ENCODE results near the gene FN3K. TPM values are rescaled to one million over a fixed set of nuclear protein-coding genes. Genes with fewer than 3 reads are reported as not detected.
A peak's percentile ranks its signal among the peaks of the same experiment; 100 is the strongest.

Gene FN3K
- total RNA-seq, 2 donors from 2014 or later, result 46.9 to 69.5 TPM

DNA sequence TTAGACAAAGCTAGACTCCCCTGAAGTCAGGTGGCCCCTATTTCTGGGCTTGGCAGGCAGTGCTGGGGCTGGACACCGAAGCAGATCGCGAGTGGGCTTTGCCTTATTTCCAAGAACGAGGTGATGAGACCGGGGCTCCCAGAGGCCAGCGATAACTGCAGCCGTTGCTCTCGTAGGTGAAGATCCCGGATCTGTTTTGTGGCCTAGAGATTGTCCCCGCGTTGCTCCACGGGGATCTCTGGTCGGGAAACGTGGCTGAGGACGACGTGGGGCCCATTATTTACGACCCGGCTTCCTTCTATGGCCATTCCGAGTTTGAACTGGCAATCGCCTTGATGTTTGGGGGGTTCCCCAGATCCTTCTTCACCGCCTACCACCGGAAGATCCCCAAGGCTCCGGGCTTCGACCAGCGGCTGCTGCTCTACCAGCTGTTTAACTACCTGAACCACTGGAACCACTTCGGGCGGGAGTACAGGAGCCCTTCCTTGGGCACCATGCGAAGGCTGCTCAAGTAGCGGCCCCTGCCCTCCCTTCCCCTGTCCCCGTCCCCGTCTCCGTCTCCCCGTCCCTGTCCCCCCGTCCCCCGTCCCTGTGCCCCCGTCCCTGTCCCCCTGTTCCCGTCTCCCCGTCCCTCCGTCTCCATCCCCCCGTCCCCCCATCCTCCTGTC is 15.0 kb downstream of the FN3K start:
- no peaks in the 10 kb centered on the region for H3K27me3 ChIP-seq
- TF ChIP-seq, protein P1, sequence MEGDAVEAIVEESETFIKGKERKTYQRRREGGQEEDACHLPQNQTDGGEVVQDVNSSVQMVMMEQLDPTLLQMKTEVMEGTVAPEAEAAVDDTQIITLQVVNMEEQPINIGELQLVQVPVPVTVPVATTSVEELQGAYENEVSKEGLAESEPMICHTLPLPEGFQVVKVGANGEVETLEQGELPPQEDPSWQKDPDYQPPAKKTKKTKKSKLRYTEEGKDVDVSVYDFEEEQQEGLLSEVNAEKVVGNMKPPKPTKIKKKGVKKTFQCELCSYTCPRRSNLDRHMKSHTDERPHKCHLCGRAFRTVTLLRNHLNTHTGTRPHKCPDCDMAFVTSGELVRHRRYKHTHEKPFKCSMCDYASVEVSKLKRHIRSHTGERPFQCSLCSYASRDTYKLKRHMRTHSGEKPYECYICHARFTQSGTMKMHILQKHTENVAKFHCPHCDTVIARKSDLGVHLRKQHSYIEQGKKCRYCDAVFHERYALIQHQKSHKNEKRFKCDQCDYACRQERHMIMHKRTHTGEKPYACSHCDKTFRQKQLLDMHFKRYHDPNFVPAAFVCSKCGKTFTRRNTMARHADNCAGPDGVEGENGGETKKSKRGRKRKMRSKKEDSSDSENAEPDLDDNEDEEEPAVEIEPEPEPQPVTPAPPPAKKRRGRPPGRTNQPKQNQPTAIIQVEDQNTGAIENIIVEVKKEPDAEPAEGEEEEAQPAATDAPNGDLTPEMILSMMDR (IDR thresholded peaks at IDR 0.05), result no peak
- no peaks in the 10 kb centered on the region for H3K36me3 ChIP-seq
- intact Hi-C loops (cut with DNase I), result no loop called here
- no peaks in the 10 kb centered on the region for H3K9me3 ChIP-seq
- H3K4me3 ChIP-seq, result no peak overlapping the region
- peaks cover 4% of the 10 kb centered on the region for H3K4me1 ChIP-seq
- no peak overlapping the region for H3K27ac ChIP-seq
- no peak overlapping the region for H3K9ac ChIP-seq (ENCODE audit: low read depth in 2 of 2, low read length in 2 of 2)
- no peak for DNase-seq

DNA sequence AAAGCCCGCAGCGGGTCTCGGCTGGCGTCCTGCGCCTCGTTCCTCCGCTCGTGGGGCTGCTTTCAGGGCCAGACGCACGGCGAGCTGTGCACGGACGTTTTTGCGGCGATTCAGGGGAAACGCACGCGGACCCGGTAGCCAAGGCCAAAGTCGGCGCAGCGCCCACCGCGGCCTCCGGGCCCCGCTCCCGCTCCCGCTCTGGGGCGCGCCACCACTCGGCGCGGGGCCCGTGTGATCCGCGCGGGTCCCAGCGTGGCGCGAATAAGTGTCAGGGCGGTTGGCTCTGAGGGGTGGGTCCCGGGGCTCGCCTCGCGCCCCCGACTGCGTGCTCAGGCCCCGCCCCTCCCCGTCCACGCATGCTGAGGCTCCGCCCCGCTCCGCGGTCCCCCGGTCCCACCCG is 15.8 kb downstream of the FN3K start:
- intact Hi-C loops (cut with DNase I), result no loop called here
- Histone ChIP-seq H3K27me3 (no peaks in the 10 kb centered on the region), H3K36me3 (no peaks in the 10 kb centered on the region), H3K4me1 (peaks cover 4% of the 10 kb centered on the region), H3K9ac (ENCODE audit: low read depth in 2 of 2, low read length in 2 of 2) (peak overlapping the region in 1 of 2 donors; percentile 69), H3K4me3 (peak overlapping the region; percentile 91), H3K9me3 (no peaks in the 10 kb centered on the region), H3K27ac (no peak overlapping the region)
- TF ChIP-seq, protein P1 (IDR thresholded peaks at IDR 0.05), result no peak
- DNase-seq, result no peak

DNA sequence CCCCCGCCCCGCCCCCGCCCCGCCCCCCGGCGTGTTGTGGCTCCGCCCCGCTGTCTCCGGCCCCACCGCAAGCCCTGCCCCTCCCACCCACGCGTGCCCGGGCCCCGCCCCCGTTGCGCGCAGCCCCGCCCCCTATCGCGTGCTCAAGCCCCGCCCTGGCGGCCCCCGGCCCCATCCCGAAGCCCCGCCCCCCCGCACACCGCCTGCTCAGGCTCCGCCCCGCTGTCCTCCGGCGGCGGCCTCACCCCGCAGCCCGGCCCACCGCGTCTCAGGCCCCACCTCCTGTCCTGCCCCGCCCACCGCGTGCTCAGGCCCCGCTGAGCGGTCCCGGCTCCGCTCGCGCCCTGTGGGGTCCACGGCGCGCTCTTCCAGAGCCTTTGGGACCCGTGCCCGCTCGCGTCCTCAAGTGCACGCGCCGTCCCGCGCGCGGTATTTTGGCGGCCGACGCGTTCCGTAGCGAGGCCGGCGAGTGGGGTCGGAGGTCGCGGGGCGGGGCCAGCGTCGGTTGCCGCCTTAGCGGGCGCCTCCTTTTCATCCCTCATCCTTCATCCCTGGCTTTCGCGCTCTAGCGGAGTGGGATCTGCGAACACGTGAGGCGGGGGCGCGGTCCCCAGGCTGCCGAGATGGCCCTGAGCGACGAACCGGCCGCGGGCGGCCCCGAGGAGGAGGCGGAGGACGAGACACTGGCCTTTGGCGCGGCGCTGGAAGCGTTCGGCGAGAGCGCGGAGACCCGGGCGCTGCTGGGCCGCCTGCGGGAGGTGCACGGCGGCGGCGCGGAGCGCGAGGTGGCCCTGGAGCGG is 16.4 kb downstream of the FN3K start, which contains the start of gene TBCD:
Gene TBCD, plus strand, starts transcription at position 495 of the 800 bp plus-strand sequence. Its CDS starts 129 bp downstream, at position 624.
- intact Hi-C loops (cut with DNase I), result no loop called here
- Histone ChIP-seq H3K9ac (ENCODE audit: low read depth in 2 of 2, low read length in 2 of 2) (peak within 1 kb of the TSS; percentile 81 to 84), H3K9me3 (no peaks in the 10 kb centered on the region), H3K4me1 (peaks cover 4% of the 10 kb centered on the region), H3K4me3 (peak within 1 kb of the TSS; percentile 91), H3K27ac (peak within 1 kb of the TSS; percentile 83), H3K27me3 (no peaks in the 10 kb centered on the region), H3K36me3 (no peaks in the 10 kb centered on the region)
- TF ChIP-seq, protein P1 (IDR thresholded peaks at IDR 0.05), result no peak
- peak; percentile 90 for DNase-seq

DNA sequence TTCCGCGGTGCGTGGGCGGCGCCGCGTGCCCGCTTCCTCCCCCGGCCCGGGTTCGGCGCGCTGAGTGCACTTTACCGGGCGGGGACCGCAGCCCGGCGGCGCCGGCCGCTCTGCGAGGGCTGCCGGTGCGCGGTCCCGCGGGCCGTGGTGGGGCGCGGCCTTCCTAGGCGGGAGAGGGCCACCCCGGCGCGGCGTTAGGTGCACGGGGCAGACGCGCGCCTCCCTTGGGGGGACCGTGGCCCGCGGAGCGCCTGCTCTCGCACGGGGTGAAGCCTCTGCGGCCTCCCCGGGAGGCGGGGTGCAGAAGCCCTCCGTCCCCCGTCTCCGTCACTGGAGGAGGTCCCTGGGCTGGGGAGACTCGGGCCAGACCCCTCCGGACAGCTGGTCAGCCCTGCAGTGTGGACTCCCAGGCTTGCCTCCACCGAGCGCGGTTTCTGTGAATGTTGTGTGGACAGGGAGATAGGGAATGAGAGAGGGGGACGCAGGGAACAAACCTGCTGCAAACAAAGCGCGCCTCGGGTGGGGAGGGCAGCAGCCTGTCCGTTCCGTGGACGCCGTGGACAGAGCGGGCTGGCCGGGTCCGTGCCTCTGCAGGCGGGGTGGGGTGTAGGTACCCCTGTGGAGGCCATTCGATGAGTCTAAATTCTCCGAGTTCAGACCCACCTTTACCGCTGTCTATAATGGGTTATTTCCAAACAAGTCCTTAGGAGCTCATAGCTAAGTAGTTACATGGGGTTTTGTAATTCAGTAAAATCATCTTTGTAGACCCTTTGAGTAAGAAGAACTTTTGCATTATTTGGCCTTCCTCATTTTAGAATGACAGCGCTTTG is 17.2 kb downstream of the FN3K start:
- peaks cover 4% of the 10 kb centered on the region for H3K4me1 ChIP-seq
- intact Hi-C loops (cut with DNase I), result no loop called here
- peak; percentile 36 for DNase-seq
- H3K27ac ChIP-seq, result peak overlapping the region; percentile 83
- H3K27me3 ChIP-seq, result no peaks in the 10 kb centered on the region
- peak overlapping the region; percentile 81 to 84 for H3K9ac ChIP-seq (ENCODE audit: low read depth in 2 of 2, low read length in 2 of 2)
- no peaks in the 10 kb centered on the region for H3K36me3 ChIP-seq
- TF ChIP-seq, protein P1 (IDR thresholded peaks at IDR 0.05), result no peak
- H3K9me3 ChIP-seq, result no peaks in the 10 kb centered on the region
- H3K4me3 ChIP-seq, result peak overlapping the region; percentile 91

DNA sequence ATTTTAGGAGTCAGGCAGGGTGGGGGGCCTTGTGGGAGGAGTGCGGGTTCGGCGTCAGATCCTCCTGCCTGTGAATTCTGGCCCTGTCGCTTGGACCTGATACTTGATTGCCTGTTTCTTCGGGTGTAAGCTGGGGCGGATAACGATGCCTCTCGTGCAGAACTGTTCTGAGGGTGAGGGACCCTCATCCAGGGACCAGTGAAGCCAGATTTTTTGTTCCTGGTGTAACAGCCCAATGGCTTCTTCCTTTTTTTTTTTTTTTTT is 17.7 kb downstream of the FN3K start:
- peak overlapping the region; percentile 81 to 84 for H3K9ac ChIP-seq (ENCODE audit: low read depth in 2 of 2, low read length in 2 of 2)
- peak overlapping the region; percentile 91 for H3K4me3 ChIP-seq
- TF ChIP-seq, protein P1 (IDR thresholded peaks at IDR 0.05), result no peak
- no peaks in the 10 kb centered on the region for H3K9me3 ChIP-seq
- H3K27me3 ChIP-seq, result no peaks in the 10 kb centered on the region
- H3K4me1 ChIP-seq, result peaks cover 4% of the 10 kb centered on the region
- no peak for DNase-seq
- no peak overlapping the region for H3K27ac ChIP-seq
- intact Hi-C loops (cut with DNase I), result no loop called here
- H3K36me3 ChIP-seq, result no peaks in the 10 kb centered on the region

Data from colonic mucosa (tissue), 4 donors.